ENCODE data around the gene PRKCQ. TPM values are rescaled to one million over a fixed set of nuclear protein-coding genes. Genes with fewer than 3 reads are reported as not detected.
A peak's percentile ranks its signal among the peaks of the same experiment; 100 is the strongest.

PRKCQ gene
- total RNA-seq, 1 donor from 2014 or later = 3.5 TPM

- Histone ChIP-seq H3K79me2 (ENCODE audit: low read depth) (no peaks in the 10 kb centered on the region), H3K9me3 (ENCODE audit: low read depth) (no peaks in the 10 kb centered on the region), H3K4me3 (peak overlapping the region; percentile 74), H3K4me2 (peak overlapping the region; percentile 93), H2AFZ (replicated peaks) (peak overlapping the region; percentile 40), H3F3A (ENCODE audit: low read depth) (peaks cover 9% of the 10 kb centered on the region), H3K9ac (no peak overlapping the region), H4K20me1 (ENCODE audit: low read depth) (no peaks in the 10 kb centered on the region), H3K4me1 (peaks cover 31% of the 10 kb centered on the region), H3K36me3 (no peaks in the 10 kb centered on the region), H3K27me3 (peaks cover 35% of the 10 kb centered on the region), H3K27ac (no peak overlapping the region)
- Mint-ChIP-seq H3K4me3 (peak overlapping the region; percentile 87), H3K9me3 (no peaks in the 10 kb centered on the region), H3K27me3 (ENCODE audit: insufficient read depth, low read depth) (peaks cover 19% of the 10 kb centered on the region), H3K4me1 (peaks cover 44% of the 10 kb centered on the region), H3K27ac (no peak overlapping the region), H3K36me3 (no peaks in the 10 kb centered on the region)
- DNase-seq (ENCODE audit: low spot score) = peak; percentile 26
- TF ChIP-seq CTCF (IDR thresholded peaks at IDR 0.05) (no peak), EZH2 (IDR thresholded peaks at IDR 0.05) (no peak), EZH2phosphoT487 (IDR thresholded peaks at IDR 0.05) (no peak)
Measured at GRCh38 chr10:6579183-6579903, 733 bp downstream of the PRKCQ start.

- no peak overlapping the region for H3K27ac Mint-ChIP-seq
- peaks cover 45% of the 10 kb centered on the region for H3K4me1 Mint-ChIP-seq
- no peaks in the 10 kb centered on the region for H3K36me3 Mint-ChIP-seq
- Histone ChIP-seq H3K27ac (no peak overlapping the region), H3K27me3 (peaks cover 35% of the 10 kb centered on the region), H2AFZ (replicated peaks) (no peak overlapping the region), H3K79me2 (ENCODE audit: low read depth) (no peaks in the 10 kb centered on the region), H3K4me2 (peak overlapping the region; percentile 93), H3K4me1 (peaks cover 31% of the 10 kb centered on the region), H3K4me3 (peak overlapping the region; percentile 74), H3K9me3 (ENCODE audit: low read depth) (no peaks in the 10 kb centered on the region), H3K9ac (no peak overlapping the region), H3F3A (ENCODE audit: low read depth) (peaks cover 9% of the 10 kb centered on the region), H4K20me1 (ENCODE audit: low read depth) (no peaks in the 10 kb centered on the region), H3K36me3 (no peaks in the 10 kb centered on the region)
- DNase-seq (ENCODE audit: low spot score) = no peak
- H3K9me3 Mint-ChIP-seq = no peaks in the 10 kb centered on the region
- H3K4me3 Mint-ChIP-seq = peak overlapping the region; percentile 87
- TF ChIP-seq EZH2 (IDR thresholded peaks at IDR 0.05) (no peak), CTCF (IDR thresholded peaks at IDR 0.05) (no peak), EZH2phosphoT487 (IDR thresholded peaks at IDR 0.05) (no peak)
- H3K27me3 Mint-ChIP-seq (ENCODE audit: insufficient read depth, low read depth) = peaks cover 20% of the 10 kb centered on the region
Measured at GRCh38 chr10:6578795-6579182, 1.3 kb downstream of the PRKCQ start.

GRCh38 chr10:6578251-6578771 is 1.8 kb downstream of the PRKCQ start:
- H3K9me3 Mint-ChIP-seq = no peaks in the 10 kb centered on the region
- peak overlapping the region; percentile 51 for H3K4me3 Mint-ChIP-seq
- Histone ChIP-seq H3K4me3 (peak overlapping the region; percentile 74), H3K27me3 (peaks cover 35% of the 10 kb centered on the region), H3K36me3 (no peaks in the 10 kb centered on the region), H3K27ac (no peak overlapping the region), H3K4me1 (peaks cover 31% of the 10 kb centered on the region), H3K79me2 (ENCODE audit: low read depth) (no peaks in the 10 kb centered on the region), H3F3A (ENCODE audit: low read depth) (peaks cover 9% of the 10 kb centered on the region), H3K4me2 (peak overlapping the region; percentile 93), H3K9me3 (ENCODE audit: low read depth) (no peaks in the 10 kb centered on the region), H4K20me1 (ENCODE audit: low read depth) (no peaks in the 10 kb centered on the region), H2AFZ (replicated peaks) (no peak overlapping the region), H3K9ac (no peak overlapping the region)
- H3K4me1 Mint-ChIP-seq = peaks cover 45% of the 10 kb centered on the region
- no peaks in the 10 kb centered on the region for H3K36me3 Mint-ChIP-seq
- peak; percentile 25 for DNase-seq (ENCODE audit: low spot score)
- no peak overlapping the region for H3K27ac Mint-ChIP-seq
- TF ChIP-seq EZH2phosphoT487 (IDR thresholded peaks at IDR 0.05) = no peak
- no peak for TF ChIP-seq EZH2 (IDR thresholded peaks at IDR 0.05)
- TF ChIP-seq CTCF (IDR thresholded peaks at IDR 0.05) = no peak
- peaks cover 18% of the 10 kb centered on the region for H3K27me3 Mint-ChIP-seq (ENCODE audit: insufficient read depth, low read depth)

Data from neural progenitor cell (in vitro differentiated cells).